Hepatocyte (in vitro differentiated cells): Measurements from ENCODE around the gene MCF2L2.

Experiments
- CTCF ChIP-seq: fragments of 200-600 bp; sonication (generic); IDR thresholded peaks from 2 replicates; pipeline ENCODE4 v1.5.1; 2016; ENCODE audit warnings: antibody characterized with exemption, mild to moderate bottlenecking; ENCODE audit not compliant: poor library complexity
- EZH2 ChIP-seq: fragments of 200-600 bp; sonication (generic); IDR thresholded peaks from 2 replicates; pipeline ENCODE4 v1.6.1; 2016; ENCODE audit warnings: antibody characterized with exemption, mild to moderate bottlenecking, borderline replicate concordance

GRCh38 chr3:183342824-183343223 lies 85.6 kb downstream of the MCF2L2 start:
- TF ChIP-seq CTCF (no peak), EZH2 (no peak)
